HepG2 (cell line): ENCODE results near the gene MIA3. TPM values are rescaled to one million over a fixed set of nuclear protein-coding genes. Genes with fewer than 3 reads are reported as not detected.

Source experiments
- CEBPG ChIP-seq: IDR thresholded peaks from 2 replicates; pipeline ENCODE4 v1.6.1; 2016
- CHD4 ChIP-seq: fragments of 200-600 bp; sonication (generic); IDR thresholded peaks from 2 replicates; pipeline ENCODE4 v1.7.0; 2017; ENCODE audit warnings: mild to moderate bottlenecking, low read length, borderline replicate concordance
- DBP ChIP-seq: sonication (generic); formaldehyde crosslinking; IDR thresholded peaks from 2 replicates; pipeline ENCODE4 v1.4.0; 2020; ENCODE audit warnings: missing genetic modification reagents; ENCODE audit errors: not compliant biosample characterization
- FOXM1 ChIP-seq: sonication (generic); formaldehyde crosslinking; IDR thresholded peaks from 2 replicates; pipeline ENCODE4 v1.5.0; 2020; ENCODE audit warnings: missing genetic modification reagents
- GATAD1 ChIP-seq: IDR thresholded peaks from 2 replicates; pipeline ENCODE4 v1.6.1; 2016; ENCODE audit warnings: missing genetic modification reagents, missing compliant biosample characterization
- GLI4 ChIP-seq: sonication (generic); formaldehyde crosslinking; IDR thresholded peaks from 2 replicates; pipeline ENCODE4 v1.5.1; 2020; ENCODE audit warnings: missing genetic modification reagents, mild to moderate bottlenecking, moderate library complexity, borderline replicate concordance
- JUND ChIP-seq: sonication (generic); formaldehyde crosslinking; IDR thresholded peaks from 2 replicates; pipeline ENCODE4 v1.8.0; 2022; ENCODE audit warnings: mild to moderate bottlenecking, missing genetic modification reagents
- KAT8 ChIP-seq: IDR thresholded peaks from 2 replicates; pipeline ENCODE4 v1.6.1; 2016; ENCODE audit warnings: missing genetic modification reagents, missing compliant biosample characterization
- KDM6A ChIP-seq: IDR thresholded peaks from 2 replicates; pipeline ENCODE4 v1.6.1; 2016; ENCODE audit warnings: low read depth
- KIAA2018 ChIP-seq: sonication (generic); formaldehyde crosslinking; IDR thresholded peaks from 2 replicates; pipeline ENCODE4 v1.5.0; 2020; ENCODE audit warnings: mild to moderate bottlenecking, missing genetic modification reagents, borderline replicate concordance
- PHF8 ChIP-seq: sonication (generic); formaldehyde crosslinking; IDR thresholded peaks from 2 replicates; pipeline ENCODE4 v1.5.0; 2020; ENCODE audit warnings: missing genetic modification reagents
- POGZ ChIP-seq: sonication (generic); formaldehyde crosslinking; IDR thresholded peaks from 2 replicates; pipeline ENCODE4 v1.4.0; 2020; ENCODE audit warnings: mild to moderate bottlenecking, missing genetic modification reagents
- POLR2AphosphoS2 ChIP-seq: IDR thresholded peaks from 2 replicates; pipeline ENCODE4 v1.6.1; 2011; ENCODE audit warnings: low read depth, low read length, improper control_type of control experiment
- REPIN1 ChIP-seq: sonication (generic); formaldehyde crosslinking; IDR thresholded peaks from 2 replicates; pipeline ENCODE4 v1.8.0; 2022; ENCODE audit warnings: missing genetic modification reagents, low read depth, mild to moderate bottlenecking, borderline replicate concordance
- SETDB1 ChIP-seq: sonication (generic); formaldehyde crosslinking; IDR thresholded peaks from 2 replicates; pipeline ENCODE4 v1.5.1; 2020; ENCODE audit warnings: missing genetic modification reagents, mild to moderate bottlenecking, borderline replicate concordance
- SMARCC2 ChIP-seq: fragments of 450-650 bp; IDR thresholded peaks from 2 replicates; pipeline ENCODE4 v1.6.1; 2017; ENCODE audit warnings: antibody characterized with exemption, mild to moderate bottlenecking
- ZNF101 ChIP-seq: sonication (generic); formaldehyde crosslinking; IDR thresholded peaks from 2 replicates; pipeline ENCODE4 v1.4.0; 2020; ENCODE audit warnings: mild to moderate bottlenecking, low read depth, missing genetic modification reagents, borderline replicate concordance
- ZNF143 ChIP-seq: sonication (generic); formaldehyde crosslinking; IDR thresholded peaks from 2 replicates; pipeline ENCODE4 v1.4.0; 2020; ENCODE audit warnings: missing genetic modification reagents
- ZNF24 ChIP-seq: fragments of 450-650 bp; IDR thresholded peaks from 2 replicates; pipeline ENCODE4 v1.6.1; 2017; ENCODE audit warnings: antibody characterized with exemption, mild to moderate bottlenecking
- ZNF251 ChIP-seq: sonication (generic); formaldehyde crosslinking; IDR thresholded peaks from 2 replicates; pipeline ENCODE4 v1.9.0; 2021; ENCODE audit warnings: mild to moderate bottlenecking, missing genetic modification reagents
- ZNF598 ChIP-seq: sonication (generic); formaldehyde crosslinking; IDR thresholded peaks from 2 replicates; pipeline ENCODE4 v1.5.1; 2020; ENCODE audit warnings: mild to moderate bottlenecking, missing genetic modification reagents, borderline replicate concordance
- ZNF878 ChIP-seq: sonication (generic); formaldehyde crosslinking; IDR thresholded peaks from 2 replicates; pipeline ENCODE4 v1.8.1; 2023; ENCODE audit warnings: mild to moderate bottlenecking, missing genetic modification reagents, moderate library complexity
- ZSCAN12 ChIP-seq: sonication (generic); formaldehyde crosslinking; IDR thresholded peaks from 2 replicates; pipeline ENCODE4 v1.9.0; 2021; ENCODE audit warnings: mild to moderate bottlenecking, missing genetic modification reagents
- polyA plus RNA-seq, 8 experiments: library from polyadenylated mRNA; depleted of rRNA in 3 of 8; stranded (reverse) in 7 of 8; unstranded in 1 of 8; fragments of >200 nt; fragmentation: Illumina TruSeq in 4 of 8; extraction: Trizol in 4 of 8; gene quantifications; 2 replicates each; pipeline versions ENCODE4 v1.2.1 to v1.2.3, GENCODE V29; 2011 to 2016; ENCODE audit warnings: low read depth in 4 of 8, missing spikeins in 1 of 8, mixed read lengths in 1 of 8; ENCODE audit not compliant: insufficient read depth in 1 of 8
- total RNA-seq, 5 experiments: library from RNA; depleted of rRNA; stranded (reverse); fragments of >200 nt; fragmentation: Illumina TruSeq; extraction: Trizol; gene quantifications; 2 replicates each; pipeline ENCODE4 v1.2.3, GENCODE V29; 2016; ENCODE audit warnings: low read depth in 1 of 5

MIA3 gene
- total and polyA plus RNA-seq, 2 of the 13 experiments (the other 11 are each of a cell fraction or from before 2014, with no cell fraction given) = 45.6 to 48.7 TPM

GRCh38 chr1:222643938-222644635, 26.2 kb downstream of the MIA3 start (continued):
- TF ChIP-seq KDM6A (no peak), ZNF598 (CRISPR knock-in tag) (peak; percentile 43; the same call in 1 of the 2 replicates), GATAD1 (CRISPR knock-in tag) (peak; percentile 96), POGZ (CRISPR knock-in tag) (peak; percentile 98), JUND (no peak), REPIN1 (CRISPR knock-in tag) (peak; percentile 79), ZNF143 (CRISPR knock-in tag) (peak; percentile 60; the same call in 1 of the 2 replicates), ZSCAN12 (CRISPR knock-in tag) (0 out of 2 replicates have a peak, but pooled peaks have one; percentile 52), GLI4 (CRISPR knock-in tag) (no peak), ZNF251 (no peak), ZNF101 (no peak), KAT8 (CRISPR knock-in tag) (peak; percentile 98), DBP (CRISPR knock-in tag) (no peak), CEBPG (CRISPR knock-in tag) (no peak), FOXM1 (no peak), POLR2AphosphoS2 (peak; percentile 53; the same call in 1 of the 2 replicates), SETDB1 (CRISPR knock-in tag) (no peak), KIAA2018 (CRISPR knock-in tag) (no peak), SMARCC2 (no peak), ZNF878 (CRISPR knock-in tag) (peak; percentile 74), ZNF24 (no peak), CHD4 (no peak), PHF8 (CRISPR knock-in tag) (peak; percentile 83)
